Gastrocnemius medialis (tissue), 4 donors: ENCODE results near the gene SLAIN1.
"Not testable (repeated sequence)": the region's sequence is repeated elsewhere in the genome, so short reads cannot be mapped to it uniquely, and the experiment has no call there.

Experiments
- POLR2A ChIP-seq, 2 donors: fragments of 450-650 bp; IDR thresholded peaks; one replicate each; pipeline ENCODE4 v1.6.1; 2017; ENCODE audit warnings: antibody characterized with exemption in 2 of 2, mild to moderate bottlenecking in 2 of 2, moderate library complexity in 2 of 2
- TF ChIP-seq, protein P1 (sequence below), 5 experiments: fragments of 450-650 bp in 3 of 5; fragments of 200-600 bp in 2 of 5; sonication (generic) in 2 of 5; IDR thresholded peaks in 4 of 5; conservative IDR thresholded peaks in 1 of 5; 1 replicate in 4 of 5; 2 replicates in 1 of 5; pipeline ENCODE4 v1.5.1; 2016 to 2019; ENCODE audit warnings: antibody characterized with exemption in 5 of 5, mild to moderate bottlenecking in 3 of 5, moderate library complexity in 3 of 5

- not testable (repeated sequence) for TF ChIP-seq POLR2A (IDR thresholded peaks at IDR 0.05)
- TF ChIP-seq, protein P1, sequence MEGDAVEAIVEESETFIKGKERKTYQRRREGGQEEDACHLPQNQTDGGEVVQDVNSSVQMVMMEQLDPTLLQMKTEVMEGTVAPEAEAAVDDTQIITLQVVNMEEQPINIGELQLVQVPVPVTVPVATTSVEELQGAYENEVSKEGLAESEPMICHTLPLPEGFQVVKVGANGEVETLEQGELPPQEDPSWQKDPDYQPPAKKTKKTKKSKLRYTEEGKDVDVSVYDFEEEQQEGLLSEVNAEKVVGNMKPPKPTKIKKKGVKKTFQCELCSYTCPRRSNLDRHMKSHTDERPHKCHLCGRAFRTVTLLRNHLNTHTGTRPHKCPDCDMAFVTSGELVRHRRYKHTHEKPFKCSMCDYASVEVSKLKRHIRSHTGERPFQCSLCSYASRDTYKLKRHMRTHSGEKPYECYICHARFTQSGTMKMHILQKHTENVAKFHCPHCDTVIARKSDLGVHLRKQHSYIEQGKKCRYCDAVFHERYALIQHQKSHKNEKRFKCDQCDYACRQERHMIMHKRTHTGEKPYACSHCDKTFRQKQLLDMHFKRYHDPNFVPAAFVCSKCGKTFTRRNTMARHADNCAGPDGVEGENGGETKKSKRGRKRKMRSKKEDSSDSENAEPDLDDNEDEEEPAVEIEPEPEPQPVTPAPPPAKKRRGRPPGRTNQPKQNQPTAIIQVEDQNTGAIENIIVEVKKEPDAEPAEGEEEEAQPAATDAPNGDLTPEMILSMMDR (IDR thresholded peaks at IDR 0.05 in 4 of 5, conservative IDR thresholded peaks at IDR 0.05 in 1 of 5), result not testable (repeated sequence)
Observed at GRCh38 chr13:77662831-77663230, 34.7 kb upstream of the SLAIN1 start.
